Endothelial cell of umbilical vein (primary cell): Measurements from ENCODE around the gene IL21. TPM values are rescaled to one million over a fixed set of nuclear protein-coding genes. Genes with fewer than 3 reads are reported as not detected.

ENCODE experiments used
- BruUV-seq: library from RNA; stranded (reverse); fragments of 400-500 nt; replicated peaks from 2 replicates; lab custom pipeline; 2021; lab: Mats Ljungman, UMichigan
- CTCF ChIA-PET: fragments of 300-600, 350-600 bp; sonication (Branson Sonifier 250); formaldehyde crosslinking; loops from one replicate; lab custom pipeline; 2021; ENCODE audit warnings: antibody characterized with exemption, inconsistent platforms; lab: Charles Lee
- POLR2A ChIA-PET: fragments of 300-600, 350-600 bp; sonication (Branson Sonifier 250); formaldehyde crosslinking; loops from one replicate; lab custom pipeline; 2021; ENCODE audit warnings: antibody characterized with exemption, inconsistent platforms; lab: Charles Lee
- DNase-seq: peaks from one replicate; pipeline ENCODE4 v3.0.0-alpha.2; 2011; ENCODE audit warnings: low read depth, low spot score
- FAIRE-seq: peaks from 2 replicates; lab custom pipeline; 2011; peaks lifted over from hg19 to GRCh38; lab: Jason Lieb, UNC
- H2AFZ ChIP-seq: 2 replicates; pipeline ENCODE4 v1.6.0; 2012; ENCODE audit warnings: low read depth, low read length, control low read depth, inconsistent platforms
- H3K27ac ChIP-seq: 2 replicates; pipeline ENCODE4 v1.5.1; 2011; ENCODE audit warnings: low read depth, mild to moderate bottlenecking, control low read depth, low read length, moderate library complexity; ENCODE audit not compliant: insufficient read depth
- H3K27me3 ChIP-seq, 2 experiments: 2 replicates each; pipeline versions ENCODE4 v1.6.0 to v1.6.1; 2011; ENCODE audit warnings: low read length in 2 of 2, mixed read lengths in 1 of 2; ENCODE audit not compliant: control insufficient read depth in 2 of 2, insufficient read depth in 2 of 2
- H3K36me3 ChIP-seq, 2 experiments: 2 replicates in 1 of 2; 3 replicates in 1 of 2; pipeline ENCODE4 v1.5.1; 2011; ENCODE audit warnings: low read length in 2 of 2, mild to moderate bottlenecking in 1 of 2, moderate library complexity in 1 of 2; ENCODE audit not compliant: control insufficient read depth in 2 of 2, insufficient read depth in 2 of 2; ENCODE audit errors: extremely low read depth in 1 of 2
- H3K4me1 ChIP-seq: 3 replicates; pipeline ENCODE4 v1.5.1; 2011; ENCODE audit warnings: mild to moderate bottlenecking, low read length; ENCODE audit not compliant: control insufficient read depth, insufficient read depth; ENCODE audit errors: extremely low read depth
- H3K4me2 ChIP-seq: 2 replicates; pipeline ENCODE4 v1.6.1; 2011; ENCODE audit warnings: low read length, control low read depth, mixed read lengths; ENCODE audit not compliant: insufficient read depth
- H3K4me3 ChIP-seq, 3 experiments: fragments of 200-600 bp in 1 of 3; sonication (generic), shearing (Covaris generic) in 1 of 3; replicated peaks in 1 of 3; 2 replicates each; pipeline ENCODE4 v1.5.1; 2011 to 2016; ENCODE audit warnings: control low read depth in 3 of 3, low read length in 3 of 3, mild to moderate bottlenecking in 2 of 3, inconsistent platforms in 1 of 3, low read depth in 1 of 3, moderate library complexity in 1 of 3; ENCODE audit not compliant: insufficient read depth in 1 of 3
- H3K79me2 ChIP-seq: 2 replicates; pipeline ENCODE4 v1.6.0; 2012; ENCODE audit warnings: low read length, inconsistent platforms; ENCODE audit not compliant: control insufficient read depth, insufficient read depth
- H3K9ac ChIP-seq: replicated peaks from 2 replicates; pipeline ENCODE3; 2011; ENCODE audit warnings: low read length, control low read depth; ENCODE audit not compliant: insufficient read depth; ENCODE audit errors: extremely low read depth
- H3K9me1 ChIP-seq: replicated peaks from 3 replicates; pipeline ENCODE4 v1.6.0; 2011; ENCODE audit warnings: mild to moderate bottlenecking, low read length; ENCODE audit not compliant: control insufficient read depth, insufficient read depth; ENCODE audit errors: extremely low read depth
- H3K9me3 ChIP-seq: replicated peaks from 2 replicates; pipeline ENCODE4 v1.5.1; 2012; ENCODE audit warnings: low read length, inconsistent platforms; ENCODE audit not compliant: control insufficient read depth, insufficient read depth
- H4K20me1 ChIP-seq: replicated peaks from 2 replicates; pipeline ENCODE3; 2011; ENCODE audit warnings: mild to moderate bottlenecking, low read length; ENCODE audit not compliant: control insufficient read depth, insufficient read depth; ENCODE audit errors: extremely low read depth
- EZH2 ChIP-seq: IDR thresholded peaks from 2 replicates; pipeline ENCODE4 v1.6.1; 2012; ENCODE audit warnings: borderline replicate concordance, low read depth, mild to moderate bottlenecking, moderate library complexity, low read length, inconsistent platforms; ENCODE audit not compliant: severe bottlenecking
- FOS ChIP-seq: IDR thresholded peaks from 2 replicates; pipeline ENCODE4 v1.6.1; 2011; ENCODE audit warnings: mild to moderate bottlenecking, low read length, moderate library complexity, borderline replicate concordance; ENCODE audit not compliant: insufficient read depth
- GATA2 ChIP-seq: IDR thresholded peaks from 2 replicates; pipeline ENCODE4 v1.7.0; 2011; ENCODE audit warnings: low read depth, mild to moderate bottlenecking, moderate library complexity, mixed read lengths, low read length; ENCODE audit not compliant: insufficient read length, insufficient read depth
- JUN ChIP-seq: IDR thresholded peaks from 2 replicates; pipeline ENCODE4 v1.6.1; 2011; ENCODE audit warnings: borderline replicate concordance, low read depth; ENCODE audit not compliant: insufficient read length, insufficient read depth
- MYC ChIP-seq: IDR thresholded peaks from one replicate; pipeline ENCODE4 v1.6.1; 2011; ENCODE audit warnings: mild to moderate bottlenecking, low read depth, low read length
- POLR2A ChIP-seq: IDR thresholded peaks from 2 replicates; pipeline ENCODE4 v1.6.1; 2012; ENCODE audit warnings: low read depth, mild to moderate bottlenecking, control low read depth, low read length
- POLR2AphosphoS5 ChIP-seq: IDR thresholded peaks from 2 replicates; pipeline ENCODE4 v1.6.1; 2012; ENCODE audit warnings: low read depth, mild to moderate bottlenecking, control low read depth, low read length, moderate library complexity; ENCODE audit not compliant: insufficient read depth
- dilution Hi-C: fragments of 300-500 bp; cut with MboI; formaldehyde crosslinking; loops from one replicate; pipeline ENCODE4 v1.15.0; 2019; ENCODE audit warnings: low sequenced_read_pairs; ENCODE audit not compliant: extremely low pct_ligation_motif_present
- intact Hi-C: fragments of 100-400 bp; cut with micrococcal nuclease; formaldehyde crosslinking; loops from one replicate; pipeline ENCODE4 v1.10.0; 2022
- polyA plus RNA-seq, 4 experiments: library from polyadenylated mRNA; depleted of rRNA in 3 of 4; stranded (reverse) in 3 of 4; unstranded in 1 of 4; fragments of >200 nt; gene quantifications; 2 replicates each; pipeline versions ENCODE4 v1.2.1 to v1.2.3, GENCODE V29; 2011 to 2012; ENCODE audit warnings: missing spikeins in 1 of 4
- total RNA-seq: library from RNA; stranded (reverse); gene quantifications from 2 replicates; pipeline ENCODE4 v1.2.3, GENCODE V29; 2021
- TF ChIP-seq, protein P1 (sequence below), 2 donors: IDR thresholded peaks; 1 replicate in 1 of 2; 2 replicates in 1 of 2; pipeline ENCODE4 v1.5.1; 2011; ENCODE audit warnings: low read length in 2 of 2, mild to moderate bottlenecking in 2 of 2, moderate library complexity in 2 of 2, control low read depth in 1 of 2, inconsistent platforms in 1 of 2, low read depth in 1 of 2; ENCODE audit not compliant: insufficient read depth in 1 of 2; ENCODE audit errors: extremely low read depth in 1 of 2
- TF ChIP-seq, protein P2 (sequence below): IDR thresholded peaks from 2 replicates; pipeline ENCODE4 v1.6.1; 2011; ENCODE audit not compliant: insufficient read depth, insufficient read length

IL21 gene
- total and polyA plus RNA-seq, 2 donors (not counting 3 experiments of a cell fraction or from before 2014, with no cell fraction given): not detected

DNA sequence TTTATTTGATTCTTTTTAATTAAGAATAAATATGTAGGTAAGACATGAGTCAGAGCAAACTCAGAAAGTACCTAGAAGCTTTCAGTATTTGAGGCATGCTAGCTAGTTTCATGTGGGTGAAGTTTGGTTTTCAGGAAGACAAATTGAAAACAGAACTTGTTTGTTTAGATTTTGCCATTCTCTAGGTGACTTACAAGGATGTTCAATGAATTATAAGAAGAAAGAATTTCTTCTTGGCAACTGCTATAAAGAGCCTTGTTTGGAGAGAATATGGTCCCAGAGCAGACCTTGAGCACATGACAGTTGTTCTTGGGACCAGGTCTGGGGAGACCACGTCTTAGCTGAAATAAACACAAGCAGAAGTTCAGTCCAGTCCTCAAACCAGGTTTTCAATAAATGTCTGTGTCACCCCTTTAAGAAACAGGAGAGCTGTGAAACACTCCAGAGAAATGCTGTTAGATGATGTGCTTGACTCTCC is 38.0 kb upstream of the IL21 start:
- no peak for DNase-seq
- ChIA-PET CTCF (interaction anchor here (2.6 kb wide), 1 partner anchor 58 kb away, joined by 10 read pairs; no protein-coding TSS in a partner anchor), POLR2A (no interaction called here)
- Histone ChIP-seq H4K20me1 (no peaks in the 10 kb centered on the region), H3K4me3 (no peak overlapping the region), H3K4me1 (peaks cover 2% of the 10 kb centered on the region), H2AFZ (no peak overlapping the region), H3K36me3 (no peaks in the 10 kb centered on the region), H3K79me2 (no peaks in the 10 kb centered on the region), H3K27me3 (peaks cover 0 to 5% of the 10 kb centered on the region in 2 experiments), H3K27ac (no peak overlapping the region), H3K4me2 (no peak overlapping the region), H3K9me1 (no peaks in the 10 kb centered on the region), H3K9me3 (no peaks in the 10 kb centered on the region), H3K9ac (no peak overlapping the region)
- no peak for FAIRE-seq
- BruUV-seq: no TSS peak
- intact Hi-C loops (no loop called here), dilution Hi-C loops (no loop called here)
- TF ChIP-seq, protein P1, sequence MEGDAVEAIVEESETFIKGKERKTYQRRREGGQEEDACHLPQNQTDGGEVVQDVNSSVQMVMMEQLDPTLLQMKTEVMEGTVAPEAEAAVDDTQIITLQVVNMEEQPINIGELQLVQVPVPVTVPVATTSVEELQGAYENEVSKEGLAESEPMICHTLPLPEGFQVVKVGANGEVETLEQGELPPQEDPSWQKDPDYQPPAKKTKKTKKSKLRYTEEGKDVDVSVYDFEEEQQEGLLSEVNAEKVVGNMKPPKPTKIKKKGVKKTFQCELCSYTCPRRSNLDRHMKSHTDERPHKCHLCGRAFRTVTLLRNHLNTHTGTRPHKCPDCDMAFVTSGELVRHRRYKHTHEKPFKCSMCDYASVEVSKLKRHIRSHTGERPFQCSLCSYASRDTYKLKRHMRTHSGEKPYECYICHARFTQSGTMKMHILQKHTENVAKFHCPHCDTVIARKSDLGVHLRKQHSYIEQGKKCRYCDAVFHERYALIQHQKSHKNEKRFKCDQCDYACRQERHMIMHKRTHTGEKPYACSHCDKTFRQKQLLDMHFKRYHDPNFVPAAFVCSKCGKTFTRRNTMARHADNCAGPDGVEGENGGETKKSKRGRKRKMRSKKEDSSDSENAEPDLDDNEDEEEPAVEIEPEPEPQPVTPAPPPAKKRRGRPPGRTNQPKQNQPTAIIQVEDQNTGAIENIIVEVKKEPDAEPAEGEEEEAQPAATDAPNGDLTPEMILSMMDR (IDR thresholded peaks at IDR 0.05; ENCODE audit: extremely low read depth in 1 of 2, insufficient read depth in 1 of 2, low read depth in 1 of 2, low read length in 2 of 2): no peak
- TF ChIP-seq POLR2AphosphoS5 (no peak), POLR2A (no peak), GATA2 (no peak), MYC (no peak), EZH2 (no peak), FOS (no peak), JUN (no peak)
- TF ChIP-seq, protein P2, sequence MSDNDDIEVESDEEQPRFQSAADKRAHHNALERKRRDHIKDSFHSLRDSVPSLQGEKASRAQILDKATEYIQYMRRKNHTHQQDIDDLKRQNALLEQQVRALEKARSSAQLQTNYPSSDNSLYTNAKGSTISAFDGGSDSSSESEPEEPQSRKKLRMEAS: no peak
